ENCODE measurements around the gene GTF2H3.

Gene GTF2H3
- 12.9 to 21.1 (median 18.6) reads per million in 3 donors for total RNA-seq

GRCh38 chr12:123633379-123634141, at the start of gene GTF2H3, which contains the start of gene EIF2B1:
TSS of gene GTF2H3 (plus strand) at chr12:123633829. CDS start at chr12:123633860, 31 bp downstream.
TSS of gene EIF2B1 (minus strand) at chr12:123633686. CDS start at chr12:123633557, 129 bp downstream.
- H3K27me3 ChIP-seq (replicated peaks; ENCODE audit: control insufficient read depth, insufficient read depth, low read length, poor library complexity, severe bottlenecking): no peaks in the 10 kb centered on the region
- H3K9me3 ChIP-seq (ENCODE audit: control insufficient read depth, low read length): no peaks in the 10 kb centered on the region
- H3K4me3 ChIP-seq (ENCODE audit: insufficient read depth, low read depth, low read length, poor library complexity, severe bottlenecking): peak within 1 kb of the TSS; percentile 61
- DNase-seq: peak; percentile 92 to 95 (median 93)
- H3K36me3 ChIP-seq (ENCODE audit: control insufficient read depth, insufficient read depth, low read length): peaks cover 23% of the 10 kb centered on the region
- H3K27ac ChIP-seq (ENCODE audit: insufficient read depth, low read length, poor library complexity, severe bottlenecking): peak within 1 kb of the TSS; percentile 78
- peaks cover 10% of the 10 kb centered on the region for H3K4me1 ChIP-seq (ENCODE audit: control insufficient read depth, insufficient read depth, low read length, poor library complexity, severe bottlenecking)

GRCh38 chr12:123591702-123592481, 41.7 kb upstream of the GTF2H3 start:
- H3K9me3 ChIP-seq (ENCODE audit: control insufficient read depth, low read length): no peaks in the 10 kb centered on the region
- H3K27ac ChIP-seq (ENCODE audit: insufficient read depth, low read length, poor library complexity, severe bottlenecking): no peak overlapping the region
- peaks cover 12% of the 10 kb centered on the region for H3K4me1 ChIP-seq (ENCODE audit: control insufficient read depth, insufficient read depth, low read length, poor library complexity, severe bottlenecking)
- H3K4me3 ChIP-seq (ENCODE audit: insufficient read depth, low read depth, low read length, poor library complexity, severe bottlenecking): no peak overlapping the region
- H3K36me3 ChIP-seq (ENCODE audit: control insufficient read depth, insufficient read depth, low read length): peaks cover 63% of the 10 kb centered on the region
- no peaks in the 10 kb centered on the region for H3K27me3 ChIP-seq (replicated peaks; ENCODE audit: control insufficient read depth, insufficient read depth, low read length, poor library complexity, severe bottlenecking)
- no peak for DNase-seq

GRCh38 chr12:123595729-123596128, 37.9 kb upstream of the GTF2H3 start:
- no peak for DNase-seq
- Histone ChIP-seq H3K27ac (ENCODE audit: insufficient read depth, low read length, poor library complexity, severe bottlenecking) (no peak overlapping the region), H3K4me1 (ENCODE audit: control insufficient read depth, insufficient read depth, low read length, poor library complexity, severe bottlenecking) (no peaks in the 10 kb centered on the region), H3K27me3 (replicated peaks; ENCODE audit: control insufficient read depth, insufficient read depth, low read length, poor library complexity, severe bottlenecking) (no peaks in the 10 kb centered on the region), H3K4me3 (ENCODE audit: insufficient read depth, low read depth, low read length, poor library complexity, severe bottlenecking) (no peak overlapping the region), H3K9me3 (ENCODE audit: control insufficient read depth, low read length) (no peaks in the 10 kb centered on the region), H3K36me3 (ENCODE audit: control insufficient read depth, insufficient read depth, low read length) (peaks cover 53% of the 10 kb centered on the region)

GRCh38 chr12:123597100-123597499, 36.5 kb upstream of the GTF2H3 start:
- no peak for DNase-seq
- Histone ChIP-seq H3K9me3 (ENCODE audit: control insufficient read depth, low read length) (no peaks in the 10 kb centered on the region), H3K27me3 (replicated peaks; ENCODE audit: control insufficient read depth, insufficient read depth, low read length, poor library complexity, severe bottlenecking) (no peaks in the 10 kb centered on the region), H3K36me3 (ENCODE audit: control insufficient read depth, insufficient read depth, low read length) (peaks cover 47% of the 10 kb centered on the region), H3K27ac (ENCODE audit: insufficient read depth, low read length, poor library complexity, severe bottlenecking) (no peak overlapping the region), H3K4me3 (ENCODE audit: insufficient read depth, low read depth, low read length, poor library complexity, severe bottlenecking) (no peak overlapping the region), H3K4me1 (ENCODE audit: control insufficient read depth, insufficient read depth, low read length, poor library complexity, severe bottlenecking) (no peaks in the 10 kb centered on the region)

- H3K9me3 ChIP-seq (ENCODE audit: control insufficient read depth, low read length): no peaks in the 10 kb centered on the region
- no peak for DNase-seq
- H3K4me3 ChIP-seq (ENCODE audit: insufficient read depth, low read depth, low read length, poor library complexity, severe bottlenecking): no peak overlapping the region
- H3K27ac ChIP-seq (ENCODE audit: insufficient read depth, low read length, poor library complexity, severe bottlenecking): no peak overlapping the region
- peaks cover 9% of the 10 kb centered on the region for H3K4me1 ChIP-seq (ENCODE audit: control insufficient read depth, insufficient read depth, low read length, poor library complexity, severe bottlenecking)
- no peaks in the 10 kb centered on the region for H3K27me3 ChIP-seq (replicated peaks; ENCODE audit: control insufficient read depth, insufficient read depth, low read length, poor library complexity, severe bottlenecking)
- H3K36me3 ChIP-seq (ENCODE audit: control insufficient read depth, insufficient read depth, low read length): peaks cover 34% of the 10 kb centered on the region
Observed at GRCh38 chr12:123598522-123598921, 35.1 kb upstream of the GTF2H3 start.

GRCh38 chr12:123599310-123599709, 34.3 kb upstream of the GTF2H3 start:
- peaks cover 32% of the 10 kb centered on the region for H3K36me3 ChIP-seq (ENCODE audit: control insufficient read depth, insufficient read depth, low read length)
- peaks cover 9% of the 10 kb centered on the region for H3K4me1 ChIP-seq (ENCODE audit: control insufficient read depth, insufficient read depth, low read length, poor library complexity, severe bottlenecking)
- no peak overlapping the region for H3K27ac ChIP-seq (ENCODE audit: insufficient read depth, low read length, poor library complexity, severe bottlenecking)
- no peaks in the 10 kb centered on the region for H3K27me3 ChIP-seq (replicated peaks; ENCODE audit: control insufficient read depth, insufficient read depth, low read length, poor library complexity, severe bottlenecking)
- no peak for DNase-seq
- H3K9me3 ChIP-seq (ENCODE audit: control insufficient read depth, low read length): no peaks in the 10 kb centered on the region
- H3K4me3 ChIP-seq (ENCODE audit: insufficient read depth, low read depth, low read length, poor library complexity, severe bottlenecking): no peak overlapping the region

- Histone ChIP-seq H3K9me3 (ENCODE audit: control insufficient read depth, low read length) (no peaks in the 10 kb centered on the region), H3K27me3 (replicated peaks; ENCODE audit: control insufficient read depth, insufficient read depth, low read length, poor library complexity, severe bottlenecking) (no peaks in the 10 kb centered on the region), H3K4me3 (ENCODE audit: insufficient read depth, low read depth, low read length, poor library complexity, severe bottlenecking) (no peak overlapping the region), H3K4me1 (ENCODE audit: control insufficient read depth, insufficient read depth, low read length, poor library complexity, severe bottlenecking) (peaks cover 9% of the 10 kb centered on the region), H3K36me3 (ENCODE audit: control insufficient read depth, insufficient read depth, low read length) (peaks cover 31% of the 10 kb centered on the region), H3K27ac (ENCODE audit: insufficient read depth, low read length, poor library complexity, severe bottlenecking) (no peak overlapping the region)
- no peak for DNase-seq
Observed at GRCh38 chr12:123599721-123600120, 33.9 kb upstream of the GTF2H3 start.

- peak; percentile 75 to 82 (median 78) for DNase-seq
- no peaks in the 10 kb centered on the region for H3K27me3 ChIP-seq (replicated peaks; ENCODE audit: control insufficient read depth, insufficient read depth, low read length, poor library complexity, severe bottlenecking)
- peaks cover 9% of the 10 kb centered on the region for H3K4me1 ChIP-seq (ENCODE audit: control insufficient read depth, insufficient read depth, low read length, poor library complexity, severe bottlenecking)
- peak within 1 kb of the TSS; percentile 96 for H3K4me3 ChIP-seq (ENCODE audit: insufficient read depth, low read depth, low read length, poor library complexity, severe bottlenecking)
- H3K9me3 ChIP-seq (ENCODE audit: control insufficient read depth, low read length): no peaks in the 10 kb centered on the region
- H3K36me3 ChIP-seq (ENCODE audit: control insufficient read depth, insufficient read depth, low read length): peaks cover 15% of the 10 kb centered on the region
- peak within 1 kb of the TSS; percentile 90 for H3K27ac ChIP-seq (ENCODE audit: insufficient read depth, low read length, poor library complexity, severe bottlenecking)
Observed at GRCh38 chr12:123601602-123602489, 31.8 kb upstream of the GTF2H3 start, which contains the start of gene DDX55. TSS of gene DDX55 (plus strand) at chr12:123602099. CDS start at chr12:123602149, 50 bp downstream.

GRCh38 chr12:123602651-123603195, 30.9 kb upstream of the GTF2H3 start:
- no peak for DNase-seq
- H3K27ac ChIP-seq (ENCODE audit: insufficient read depth, low read length, poor library complexity, severe bottlenecking): peak overlapping the region; percentile 90

More at GRCh38 chr12:123602651-123603195, 30.9 kb upstream of the GTF2H3 start:
- Histone ChIP-seq H3K4me3 (ENCODE audit: insufficient read depth, low read depth, low read length, poor library complexity, severe bottlenecking) (peak overlapping the region; percentile 96), H3K9me3 (ENCODE audit: control insufficient read depth, low read length) (no peaks in the 10 kb centered on the region), H3K36me3 (ENCODE audit: control insufficient read depth, insufficient read depth, low read length) (peaks cover 16% of the 10 kb centered on the region), H3K4me1 (ENCODE audit: control insufficient read depth, insufficient read depth, low read length, poor library complexity, severe bottlenecking) (peaks cover 9% of the 10 kb centered on the region), H3K27me3 (replicated peaks; ENCODE audit: control insufficient read depth, insufficient read depth, low read length, poor library complexity, severe bottlenecking) (no peaks in the 10 kb centered on the region)
